GF-D8 (cell line): ENCODE measurements around the gene DCP1A.
"Not testable (repeated sequence)": the region's sequence is repeated elsewhere in the genome, so short reads cannot be mapped to it uniquely, and the experiment has no call there.

Experiments used
- DNase-seq: peaks from one replicate; lab custom pipeline; 2025; lab: John Stamatoyannopoulos, UW

The DCP1A gene

GRCh38 chr3:53347261-53348064, at the start of gene DCP1A:
Gene DCP1A, minus strand, starts transcription at chr3:53347543. Its CDS starts 26 bp downstream, at chr3:53347517.
- peak; percentile 84 for DNase-seq

DNA sequence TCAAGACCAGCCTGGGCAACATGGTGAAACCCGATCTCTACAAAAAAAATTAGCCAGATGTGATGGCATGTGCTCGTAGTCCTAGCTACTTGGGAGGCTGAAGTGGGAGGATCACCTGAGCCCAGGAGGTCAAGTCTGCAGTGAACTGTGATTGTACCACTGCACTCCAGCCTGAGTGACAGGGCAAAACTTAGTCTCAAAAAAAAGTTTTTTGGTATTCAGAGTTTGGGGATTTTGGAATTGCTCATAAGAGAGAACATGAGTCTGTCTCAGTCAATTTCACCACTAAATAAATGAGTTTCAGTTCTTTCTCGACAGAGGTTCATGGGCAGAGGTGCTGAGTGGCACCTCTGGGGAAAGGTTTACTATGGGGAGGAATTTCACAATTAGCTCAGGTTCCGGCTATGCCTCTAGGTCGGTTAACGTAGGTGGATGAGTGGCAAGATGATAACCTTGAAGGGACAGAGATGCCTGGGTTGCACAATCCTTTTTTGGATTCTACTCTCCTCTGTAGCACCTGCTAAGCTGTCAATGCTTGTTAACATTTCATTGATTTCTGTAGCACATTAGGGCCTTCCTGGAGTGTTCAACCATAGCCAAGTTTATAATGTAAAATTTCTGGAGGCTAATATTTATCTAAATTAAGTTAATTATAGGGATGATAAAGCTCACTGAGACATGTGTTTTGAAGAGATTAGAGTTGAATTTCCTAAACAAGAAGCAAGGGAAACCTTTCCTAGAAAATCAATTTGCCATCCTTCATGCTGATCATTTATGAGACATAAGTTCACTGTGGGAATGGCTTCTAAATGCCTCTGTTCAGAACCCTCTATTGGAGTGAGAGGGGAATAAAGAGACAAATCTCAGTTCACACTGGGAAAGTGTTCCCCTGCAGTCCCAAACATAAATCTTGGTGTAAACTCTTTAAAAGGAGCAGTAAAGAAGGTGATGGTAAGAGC, 37.4 kb upstream of the DCP1A start:
- no peak for DNase-seq

DNA sequence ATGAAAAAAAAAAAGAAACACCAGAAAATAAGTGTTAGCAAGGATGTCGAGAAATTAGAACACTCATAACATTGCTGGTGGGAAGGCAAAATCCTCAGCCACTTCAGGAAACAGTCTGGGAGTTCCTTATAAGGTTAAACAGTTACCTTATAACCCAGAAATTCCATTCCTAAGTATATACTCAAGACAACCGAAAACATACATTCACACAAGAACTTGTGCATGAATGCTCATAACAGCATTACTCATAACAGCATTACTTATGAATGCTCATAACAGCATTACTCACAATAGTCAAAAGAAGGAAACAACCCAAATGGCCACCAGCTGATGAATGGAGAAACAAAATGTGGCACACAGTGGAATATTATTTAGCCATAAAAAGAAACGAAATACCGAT, 34.8 kb upstream of the DCP1A start:
- no peak for DNase-seq

GRCh38 chr3:53380306-53380705, 33.0 kb upstream of the DCP1A start:
- no peak for DNase-seq

GRCh38 chr3:53379898-53380297, 32.6 kb upstream of the DCP1A start:
- no peak for DNase-seq

DNA sequence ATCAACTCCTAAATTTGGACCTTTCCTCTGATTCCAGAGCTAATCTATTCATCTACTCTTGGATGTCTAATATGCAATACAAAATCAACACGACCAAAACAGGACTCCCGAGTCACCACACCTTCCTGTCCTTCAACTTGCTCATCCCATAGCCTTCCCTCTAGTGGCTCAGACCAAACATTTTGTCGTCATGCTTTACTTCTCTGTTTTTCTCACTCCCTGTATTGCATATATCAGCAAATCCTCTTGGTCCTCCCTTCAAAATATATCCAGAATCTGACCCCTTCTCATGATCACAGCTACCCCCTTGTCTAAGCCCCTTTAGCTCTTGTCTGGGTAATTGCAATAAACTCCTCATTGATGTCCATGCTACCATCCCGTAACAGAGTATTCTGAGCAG, 30.5 kb upstream of the DCP1A start:
- DNase-seq = no peak

GRCh38 chr3:53376679-53377078, 29.3 kb upstream of the DCP1A start:
- DNase-seq = no peak

DNA sequence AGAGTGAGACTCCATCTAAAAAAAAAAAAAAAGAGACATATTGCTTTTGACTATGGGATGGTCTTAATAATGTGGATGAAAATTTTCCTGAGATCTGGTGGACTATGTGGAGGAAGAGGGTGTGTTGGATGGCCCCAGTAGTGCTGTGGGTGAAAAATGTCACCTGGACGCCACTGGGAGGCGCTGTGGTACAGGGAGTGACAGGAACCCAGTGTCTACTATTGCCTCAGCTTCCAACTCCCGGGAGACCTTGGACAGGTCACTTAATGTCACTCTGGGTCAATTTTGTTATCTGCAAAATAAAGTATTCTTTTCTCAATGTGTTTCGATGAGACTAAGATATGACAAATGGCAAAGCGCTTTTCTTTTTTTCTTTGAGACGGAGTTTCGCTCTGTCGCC, 27.7 kb upstream of the DCP1A start:
- DNase-seq = peak; percentile 22

- DNase-seq = not testable (repeated sequence)
Observed at GRCh38 chr3:53370719-53371118, 23.4 kb upstream of the DCP1A start.

- no peak for DNase-seq
Observed at GRCh38 chr3:53361852-53362251, 14.5 kb upstream of the DCP1A start.

- no peak for DNase-seq
Observed at GRCh38 chr3:53357458-53357857, 10.1 kb upstream of the DCP1A start.

- DNase-seq = peak; percentile 30
Observed at GRCh38 chr3:53354945-53355498, 7.7 kb upstream of the DCP1A start.

GRCh38 chr3:53353202-53353601, 5.9 kb upstream of the DCP1A start:
- no peak for DNase-seq

DNA sequence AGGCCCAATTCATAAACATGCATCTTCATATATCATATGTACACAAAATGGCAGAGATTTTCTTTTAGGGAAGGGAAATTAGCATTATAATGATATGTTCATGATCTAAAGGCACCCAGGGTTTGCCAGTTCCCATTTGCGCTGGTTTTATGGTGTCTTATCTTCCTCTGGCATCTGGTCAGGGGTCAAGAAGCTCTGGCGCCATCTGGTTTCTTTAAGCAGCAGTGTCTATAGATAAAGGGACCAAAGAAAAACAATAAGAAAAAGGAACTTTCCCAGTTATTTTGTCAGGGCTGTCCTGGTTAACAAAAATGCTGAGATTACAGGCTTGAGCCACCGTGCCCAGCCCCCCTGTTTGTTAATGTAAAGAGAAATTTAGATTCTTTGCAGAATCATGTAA, 3.3 kb upstream of the DCP1A start:
- peak; percentile 88 for DNase-seq

GRCh38 chr3:53348118-53348517, 775 bp upstream of the DCP1A start:
- DNase-seq = not testable (repeated sequence)

DNA sequence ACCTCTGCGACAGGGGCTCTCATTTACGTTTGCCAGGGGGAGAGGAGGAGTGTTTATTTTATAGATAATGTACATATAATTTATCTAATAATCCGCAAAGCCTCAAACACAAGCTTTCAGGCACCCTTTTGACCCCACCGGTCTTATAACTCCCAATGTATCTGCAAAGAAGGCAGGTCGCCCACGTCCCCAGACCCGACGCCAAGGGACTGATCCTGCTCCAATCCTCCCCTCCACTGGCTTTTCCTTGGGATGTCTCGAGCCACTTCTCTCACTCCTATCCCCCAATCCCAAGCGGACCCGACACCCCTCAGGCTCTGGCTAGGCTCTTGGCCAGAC, 452 bp downstream of the DCP1A start:
- no peak for DNase-seq

GRCh38 chr3:53346514-53346913, 829 bp downstream of the DCP1A start:
- no peak for DNase-seq

DNA sequence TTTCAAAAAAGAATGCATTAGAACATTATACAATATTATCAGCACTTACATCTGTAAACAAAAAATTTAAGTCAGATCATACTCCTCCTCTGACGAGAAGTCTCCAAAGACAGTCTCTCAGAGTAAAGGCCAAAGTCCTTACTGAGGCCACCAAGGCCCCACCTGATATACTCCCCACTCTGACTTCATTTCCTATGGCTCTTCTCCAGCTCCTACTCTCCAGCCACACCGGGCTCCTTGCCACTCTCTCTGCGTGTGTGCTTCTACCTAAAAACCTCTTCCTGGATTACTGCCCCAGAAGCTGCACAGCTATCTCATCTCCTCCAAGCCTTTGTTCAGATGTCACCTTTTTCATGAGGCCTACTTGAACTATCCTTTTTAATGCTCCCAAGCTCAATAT, 5.0 kb downstream of the DCP1A start:
- DNase-seq = no peak

GRCh38 chr3:53337167-53337940, 10.0 kb downstream of the DCP1A start:
- DNase-seq = no peak

- no peak for DNase-seq
Observed at GRCh38 chr3:53334742-53335141, 12.6 kb downstream of the DCP1A start.

GRCh38 chr3:53331871-53332270, 15.5 kb downstream of the DCP1A start:
- DNase-seq = no peak

GRCh38 chr3:53329897-53330296, 17.4 kb downstream of the DCP1A start:
- DNase-seq = no peak
